ENCODE measurements around the gene TMEFF2.

Gene TMEFF2, protein sequence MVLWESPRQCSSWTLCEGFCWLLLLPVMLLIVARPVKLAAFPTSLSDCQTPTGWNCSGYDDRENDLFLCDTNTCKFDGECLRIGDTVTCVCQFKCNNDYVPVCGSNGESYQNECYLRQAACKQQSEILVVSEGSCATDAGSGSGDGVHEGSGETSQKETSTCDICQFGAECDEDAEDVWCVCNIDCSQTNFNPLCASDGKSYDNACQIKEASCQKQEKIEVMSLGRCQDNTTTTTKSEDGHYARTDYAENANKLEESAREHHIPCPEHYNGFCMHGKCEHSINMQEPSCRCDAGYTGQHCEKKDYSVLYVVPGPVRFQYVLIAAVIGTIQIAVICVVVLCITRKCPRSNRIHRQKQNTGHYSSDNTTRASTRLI

GRCh38 chr2:192194866-192195547 is at the start of gene TMEFF2:
Gene TMEFF2, minus strand, starts transcription at chr2:192194933. Its CDS starts 409 bp downstream, at chr2:192194524.
- Histone ChIP-seq H3K27ac (no peak within 1 kb of the TSS), H3K36me3 (replicated peaks) (no peaks in the 10 kb centered on the region), H3K27me3 (replicated peaks) (peaks cover 3% of the 10 kb centered on the region), H3K4me3 (ENCODE audit: low read depth, low read length) (peak within 1 kb of the TSS; percentile 83)
- peak; percentile 74 for DNase-seq
- in situ Hi-C loops (cut with HindIII; ENCODE audit: low pct_ligation_motif_present, low sequenced_read_pairs), result no loop called here
- TF ChIP-seq CTCF (IDR thresholded peaks at IDR 0.05; ENCODE audit: low read depth, low read length, missing control alignments), result peak; percentile 33

DNA sequence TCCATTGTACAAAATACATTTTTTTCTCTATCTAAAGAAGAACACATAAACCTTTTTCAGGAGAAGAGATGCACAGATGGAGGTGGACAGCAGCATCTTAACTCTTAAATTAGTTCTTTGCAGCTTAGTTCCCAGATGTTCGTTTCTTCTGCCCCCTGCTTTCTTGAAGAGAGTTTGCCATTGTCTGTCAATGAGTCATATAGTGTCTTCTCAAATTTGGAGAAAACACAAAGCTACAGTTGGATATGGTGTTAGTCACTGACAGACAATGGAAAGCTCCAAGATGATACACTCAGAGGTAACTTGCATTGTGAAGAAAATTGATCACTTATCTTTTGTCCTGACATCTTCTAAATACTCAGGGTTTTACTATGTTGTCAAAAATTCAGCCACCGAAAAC is 48.8 kb upstream of the TMEFF2 start:
- peak; percentile 31 for DNase-seq
- in situ Hi-C loops (cut with HindIII; ENCODE audit: low pct_ligation_motif_present, low sequenced_read_pairs), result no loop called here
- Histone ChIP-seq H3K36me3 (replicated peaks) (no peaks in the 10 kb centered on the region), H3K27ac (no peak overlapping the region), H3K27me3 (replicated peaks) (no peaks in the 10 kb centered on the region), H3K4me3 (ENCODE audit: low read depth, low read length) (no peak overlapping the region)
- no peak for TF ChIP-seq CTCF (IDR thresholded peaks at IDR 0.05; ENCODE audit: low read depth, low read length, missing control alignments)

GRCh38 chr2:192236136-192236535 is 41.4 kb upstream of the TMEFF2 start:
- peak; percentile 18 for DNase-seq
- no peaks in the 10 kb centered on the region for H3K36me3 ChIP-seq (replicated peaks)
- in situ Hi-C loops (cut with HindIII; ENCODE audit: low pct_ligation_motif_present, low sequenced_read_pairs), result no loop called here
- no peak for TF ChIP-seq CTCF (IDR thresholded peaks at IDR 0.05; ENCODE audit: low read depth, low read length, missing control alignments)
- no peaks in the 10 kb centered on the region for H3K27me3 ChIP-seq (replicated peaks)
- H3K4me3 ChIP-seq (ENCODE audit: low read depth, low read length), result no peak overlapping the region
- H3K27ac ChIP-seq, result peak overlapping the region; percentile 59

GRCh38 chr2:192230889-192231453 is 36.2 kb upstream of the TMEFF2 start:
- Histone ChIP-seq H3K36me3 (replicated peaks) (no peaks in the 10 kb centered on the region), H3K4me3 (ENCODE audit: low read depth, low read length) (no peak overlapping the region), H3K27ac (no peak overlapping the region), H3K27me3 (replicated peaks) (no peaks in the 10 kb centered on the region)
- in situ Hi-C loops (cut with HindIII; ENCODE audit: low pct_ligation_motif_present, low sequenced_read_pairs), result no loop called here
- no peak for DNase-seq
- no peak for TF ChIP-seq CTCF (IDR thresholded peaks at IDR 0.05; ENCODE audit: low read depth, low read length, missing control alignments)

GRCh38 chr2:192228685-192229084 is 34.0 kb upstream of the TMEFF2 start:
- DNase-seq, result no peak
- no peak for TF ChIP-seq CTCF (IDR thresholded peaks at IDR 0.05; ENCODE audit: low read depth, low read length, missing control alignments)
- H3K4me3 ChIP-seq (ENCODE audit: low read depth, low read length), result no peak overlapping the region
- H3K27ac ChIP-seq, result no peak overlapping the region
- in situ Hi-C loops (cut with HindIII; ENCODE audit: low pct_ligation_motif_present, low sequenced_read_pairs), result no loop called here
- H3K36me3 ChIP-seq (replicated peaks), result no peaks in the 10 kb centered on the region
- H3K27me3 ChIP-seq (replicated peaks), result no peaks in the 10 kb centered on the region

All from brain microvascular endothelial cell (primary cell).